HG03103 (cell line): ENCODE results near the gene ULK4.
"Not testable (repeated sequence)": the region's sequence is repeated elsewhere in the genome, so short reads cannot be mapped to it uniquely, and the experiment has no call there.

Source experiments
- ATAC-seq: cut with Tn5 transposase; IDR thresholded peaks from one replicate; pipeline ENCODE4 v1.9.1; 2021; ENCODE audit warnings: low read depth; ENCODE audit not compliant: unreplicated experiment

The ULK4 gene

DNA sequence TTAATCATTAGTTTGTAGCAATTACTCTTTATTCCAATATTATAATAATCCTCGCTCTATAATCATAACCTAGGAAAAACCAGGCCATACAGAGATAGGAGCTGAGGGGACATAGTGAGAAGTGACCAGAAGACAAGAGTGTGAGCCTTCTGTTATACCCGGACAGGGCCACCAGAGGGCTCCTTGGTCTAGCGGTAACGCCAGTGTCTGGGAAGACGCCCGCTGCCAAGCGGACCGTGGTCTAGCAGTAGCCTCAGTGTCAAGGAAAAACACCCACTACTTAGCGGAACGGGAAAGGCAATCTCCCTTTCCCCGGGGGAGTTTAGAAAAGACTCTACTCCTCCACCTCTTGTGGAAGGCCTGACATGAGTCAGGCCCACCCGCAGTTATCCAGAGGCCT lies 266.1 kb downstream of the ULK4 start:
- not testable (repeated sequence) for ATAC-seq

DNA sequence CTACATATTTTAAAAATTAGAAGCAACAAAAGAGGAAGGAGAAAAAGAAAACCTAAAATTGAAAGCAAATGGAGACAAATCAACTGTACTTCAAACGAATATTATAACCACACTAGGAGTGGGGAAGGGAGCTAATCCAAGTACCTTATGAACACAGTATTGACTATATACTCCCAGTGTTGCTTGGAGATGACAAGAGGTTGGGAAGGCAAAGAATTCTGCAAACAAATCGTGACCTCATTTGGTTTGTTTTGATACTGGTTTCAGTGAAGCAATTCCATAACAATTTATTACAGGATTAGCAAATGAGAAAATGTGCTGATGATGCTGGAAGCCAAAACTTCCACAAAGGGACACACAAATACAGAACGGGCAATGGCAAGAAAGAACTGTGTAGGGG lies 268.1 kb downstream of the ULK4 start:
- no peak for ATAC-seq

DNA sequence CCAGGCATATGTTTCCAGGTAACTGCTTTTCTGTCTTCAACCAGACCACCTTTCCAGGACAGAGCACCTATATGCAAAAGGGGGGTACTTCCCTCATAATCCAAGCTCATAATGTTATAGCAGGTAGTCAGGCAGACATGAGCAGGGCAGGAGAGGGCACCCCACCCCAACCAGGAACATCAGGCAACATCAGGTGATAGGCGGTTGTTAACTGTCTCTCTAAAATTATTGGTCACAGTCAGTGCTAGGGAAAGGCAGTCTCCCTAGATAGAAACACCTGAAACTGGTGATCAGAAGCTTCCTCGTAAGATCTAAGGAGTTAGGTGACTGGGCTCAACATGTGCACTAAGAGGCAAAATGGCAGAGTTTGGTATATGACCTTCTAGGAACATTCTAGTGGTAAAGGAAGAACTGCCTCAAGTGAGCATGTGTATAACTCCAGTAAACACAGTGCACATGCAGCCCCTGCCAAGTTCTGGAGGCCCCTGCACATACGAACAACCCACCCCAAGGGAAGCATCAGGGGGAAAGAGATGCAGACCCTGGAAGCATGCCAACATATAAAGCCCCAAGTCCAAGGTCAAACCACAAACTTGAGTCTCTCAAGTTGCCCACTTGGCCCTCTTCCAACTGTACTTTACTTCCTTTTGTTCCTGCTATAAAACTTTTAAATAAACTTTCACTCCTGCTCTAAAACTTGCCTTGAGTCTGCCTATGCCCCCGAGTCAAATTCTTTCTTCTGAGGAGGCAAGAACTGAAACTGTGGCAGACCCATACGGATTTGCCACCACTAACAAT lies 270.9 kb downstream of the ULK4 start:
- no peak for ATAC-seq

DNA sequence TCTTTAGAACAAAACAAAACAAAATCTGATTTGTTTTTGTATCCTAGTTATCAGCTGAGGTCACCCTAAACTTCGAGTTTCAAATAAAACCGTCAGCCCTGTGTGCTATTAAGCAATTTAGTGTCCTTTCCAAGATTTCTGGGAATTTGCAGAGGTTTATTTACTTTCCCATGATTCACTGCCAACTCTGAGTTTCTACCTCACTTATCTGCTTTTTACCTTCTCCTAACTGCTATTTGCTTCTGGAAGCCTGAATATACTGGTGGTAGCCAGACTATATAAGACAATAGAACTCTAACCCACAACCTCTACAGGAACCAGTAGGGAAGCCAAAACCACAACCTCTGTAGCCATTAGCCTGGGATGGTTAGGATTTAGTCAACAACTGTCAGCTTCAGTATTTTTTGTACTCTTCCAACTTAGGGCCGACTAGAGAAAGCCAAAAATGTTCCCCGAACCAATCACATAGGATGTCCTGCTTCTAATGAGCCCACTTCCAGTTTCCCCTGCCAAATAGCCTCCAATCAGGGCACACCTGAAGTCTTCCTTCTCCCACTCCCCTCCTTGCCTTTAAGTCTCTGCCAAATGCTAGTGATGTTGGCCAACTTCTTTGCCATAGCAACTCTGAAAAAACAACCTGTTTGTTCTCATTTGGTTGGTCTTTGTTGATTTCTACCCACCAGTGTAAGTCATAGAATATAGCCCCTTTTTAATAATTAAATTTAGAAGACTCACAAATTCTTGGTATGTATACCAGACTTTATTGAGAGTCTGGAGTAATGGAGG lies 273.1 kb downstream of the ULK4 start:
- no peak for ATAC-seq

DNA sequence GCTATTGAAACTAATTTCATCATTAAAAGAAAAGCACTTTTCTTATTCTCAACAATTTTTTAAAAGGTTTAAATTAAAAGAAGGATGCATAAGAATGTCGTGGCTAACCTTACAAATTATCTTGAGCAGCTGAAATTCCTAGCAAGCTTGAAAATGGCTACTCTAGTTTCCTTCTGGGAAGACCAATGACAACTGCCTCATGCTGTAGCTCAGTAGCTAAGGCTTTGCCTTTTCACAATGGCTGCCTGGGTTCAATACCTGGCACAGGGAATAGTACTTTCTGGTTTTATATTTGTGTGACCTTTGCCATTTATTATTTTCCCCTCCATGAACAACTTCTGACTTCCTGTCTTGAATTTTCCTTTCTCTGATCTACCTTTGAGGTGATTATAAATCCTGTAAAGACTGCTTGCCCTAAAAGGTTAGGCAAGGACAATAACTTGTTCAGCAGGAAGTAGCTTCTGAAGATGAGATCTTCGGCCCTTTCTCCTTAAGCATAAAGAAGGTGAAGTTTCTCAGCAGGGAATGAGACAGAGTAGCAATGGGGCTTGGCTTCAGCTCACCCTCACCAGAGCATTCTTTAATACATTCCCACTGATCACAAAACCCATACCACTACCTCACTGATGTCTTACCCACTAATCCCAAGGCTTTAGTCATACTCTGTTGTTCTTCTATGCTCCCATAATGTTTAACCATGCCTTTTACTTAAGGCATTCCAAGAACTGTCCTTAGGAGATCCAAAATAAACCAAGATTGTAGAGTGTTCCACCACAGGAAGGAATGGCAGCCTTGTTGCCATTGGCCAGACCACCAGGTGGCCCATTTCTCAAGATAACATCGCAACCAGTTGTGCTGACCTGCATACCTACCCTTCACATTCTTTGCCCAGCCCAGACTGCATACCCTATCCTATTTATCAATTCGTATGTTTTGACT lies 276.8 kb downstream of the ULK4 start:
- no peak for ATAC-seq

DNA sequence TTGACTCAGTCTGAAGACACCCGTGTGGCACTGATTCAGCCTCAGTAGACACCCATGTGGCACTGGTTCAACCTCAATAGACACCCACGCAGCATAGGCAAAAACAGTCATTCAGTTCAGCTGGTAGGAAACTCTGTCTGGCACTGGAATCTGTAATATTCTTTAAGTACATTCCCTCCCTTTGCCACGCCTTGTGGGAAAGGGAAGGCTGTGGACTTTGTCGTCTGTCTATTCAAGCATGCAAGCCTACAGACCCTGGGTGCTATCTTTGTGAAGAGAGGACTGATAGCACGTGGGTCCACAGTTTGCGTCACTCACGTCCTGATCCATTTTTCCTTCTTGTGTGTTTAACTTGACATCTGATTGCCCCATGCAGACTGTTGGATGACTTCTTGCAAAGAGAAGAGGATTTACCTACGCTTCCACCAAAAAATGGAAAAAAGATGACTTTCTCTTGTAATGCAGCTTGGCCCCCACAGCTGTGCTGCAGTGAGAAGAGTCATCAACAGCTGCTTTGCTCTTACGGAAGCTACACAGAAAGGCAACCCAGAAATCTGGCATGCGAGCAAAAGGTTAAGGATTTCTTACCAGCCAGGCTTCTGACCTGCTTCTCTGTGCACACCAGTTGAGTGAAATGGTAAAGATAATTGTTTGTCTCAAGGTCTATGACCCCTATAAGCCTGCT lies 278.1 kb downstream of the ULK4 start:
- ATAC-seq, result no peak

DNA sequence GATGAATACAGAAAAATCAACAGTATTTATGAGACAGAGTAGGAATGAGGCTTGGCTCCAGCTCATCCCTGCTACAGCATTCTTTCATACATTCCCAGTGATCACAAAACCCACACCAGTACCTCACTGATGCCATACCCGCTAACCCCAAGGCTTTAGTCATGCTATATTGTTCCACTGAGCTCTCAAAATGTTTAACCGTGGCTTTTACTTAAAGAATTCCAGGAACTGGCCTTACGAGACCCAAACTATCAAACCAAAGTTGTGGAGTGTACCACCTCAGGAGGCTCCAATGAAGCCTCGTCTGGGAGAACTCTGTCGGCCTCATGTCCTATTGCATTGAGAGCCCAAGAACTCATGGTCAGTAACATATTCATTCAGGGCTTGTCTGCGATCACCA lies 278.9 kb downstream of the ULK4 start:
- ATAC-seq, result no peak

DNA sequence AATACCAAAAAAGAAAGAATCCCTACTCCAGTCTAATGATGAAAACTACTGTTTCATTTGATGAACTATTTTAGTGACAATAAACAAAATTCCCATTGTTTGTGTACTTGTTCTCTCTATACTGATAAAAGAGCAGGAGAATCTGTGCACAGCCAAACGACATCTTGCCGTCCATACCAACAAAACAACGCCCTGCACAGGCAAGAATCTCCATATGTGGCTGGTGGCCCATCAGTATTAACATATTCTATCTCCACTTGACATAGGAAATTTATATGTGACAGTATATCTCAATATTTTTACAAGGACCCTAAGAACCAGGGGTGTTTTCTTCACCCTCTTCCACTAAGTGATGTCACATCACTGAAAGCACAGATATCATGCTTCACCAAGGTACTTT lies 279.5 kb downstream of the ULK4 start:
- ATAC-seq, result no peak

DNA sequence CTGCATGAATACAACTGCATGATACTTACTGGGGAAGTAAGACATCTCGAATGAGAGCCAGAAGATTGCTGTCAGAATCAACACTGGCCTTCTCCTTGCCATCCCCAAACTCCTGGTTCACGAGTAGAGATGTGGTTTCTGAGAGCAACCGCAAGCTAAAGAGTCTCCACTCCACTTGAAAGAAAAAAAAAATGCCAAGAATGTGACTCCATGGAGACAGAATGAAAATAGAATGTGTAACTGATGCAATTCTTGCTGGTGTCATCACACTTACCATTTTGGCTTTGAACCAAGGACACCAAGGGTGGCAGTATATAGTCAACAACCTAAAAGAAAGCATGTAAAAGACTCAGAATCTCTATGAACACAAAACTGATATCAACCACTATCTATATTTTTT lies 280.4 kb downstream of the ULK4 start:
- no peak for ATAC-seq

DNA sequence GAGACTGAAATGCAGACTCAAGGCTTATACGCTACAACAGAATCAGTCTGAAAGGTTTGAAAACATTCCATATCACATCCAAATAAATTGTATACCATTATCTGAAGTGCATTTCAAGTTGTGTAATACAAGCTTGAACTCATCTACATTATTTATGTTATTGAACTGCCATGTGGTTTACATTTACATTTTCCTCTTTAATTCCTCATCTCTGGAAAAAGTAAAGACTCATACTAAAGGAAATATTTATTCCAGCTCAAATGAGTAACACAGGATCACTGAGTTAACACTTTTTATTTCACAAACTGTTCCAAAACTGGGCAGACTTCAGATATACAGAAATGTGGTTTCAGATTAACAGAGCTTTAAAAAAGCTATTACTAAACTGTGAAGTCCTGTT lies 282.5 kb downstream of the ULK4 start:
- no peak for ATAC-seq

DNA sequence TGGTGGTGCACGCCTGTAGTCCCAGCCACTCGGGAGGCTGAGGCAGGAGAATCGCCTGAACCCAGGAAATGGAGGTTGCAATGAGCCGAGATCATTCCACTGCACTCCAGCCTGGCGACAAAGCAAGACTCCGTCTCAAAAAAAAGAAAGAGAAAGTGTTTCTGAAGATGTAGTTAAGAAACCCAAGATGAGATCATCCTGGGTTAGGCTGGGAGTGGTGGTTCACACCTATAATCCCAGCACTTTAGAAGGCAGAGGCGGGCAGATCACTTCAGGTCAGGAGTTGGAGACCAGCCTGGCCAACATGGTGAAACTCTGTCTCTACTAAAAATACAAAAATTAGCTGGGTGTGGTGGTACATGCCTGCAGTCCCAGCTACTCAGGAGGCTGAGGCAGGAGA lies 286.8 kb downstream of the ULK4 start:
- ATAC-seq, result not testable (repeated sequence)

DNA sequence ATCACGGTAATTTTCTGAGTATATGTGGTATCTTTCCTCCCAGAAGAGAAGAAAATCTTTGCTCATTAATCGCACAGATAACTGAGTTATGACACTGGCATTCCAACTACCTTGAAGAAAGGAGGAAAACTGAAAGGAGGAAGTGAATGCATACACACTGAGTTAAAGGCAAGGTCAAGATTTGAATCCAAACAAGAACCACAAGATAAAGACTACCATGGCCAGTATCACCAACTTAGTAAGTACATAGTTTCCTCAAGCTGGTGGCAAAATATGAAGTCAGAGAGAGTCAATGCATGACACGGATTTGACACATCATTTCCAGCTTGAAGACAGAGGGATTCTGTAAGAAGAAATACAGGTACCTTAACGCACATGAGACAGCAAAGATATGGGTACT lies 287.5 kb downstream of the ULK4 start:
- no peak for ATAC-seq

DNA sequence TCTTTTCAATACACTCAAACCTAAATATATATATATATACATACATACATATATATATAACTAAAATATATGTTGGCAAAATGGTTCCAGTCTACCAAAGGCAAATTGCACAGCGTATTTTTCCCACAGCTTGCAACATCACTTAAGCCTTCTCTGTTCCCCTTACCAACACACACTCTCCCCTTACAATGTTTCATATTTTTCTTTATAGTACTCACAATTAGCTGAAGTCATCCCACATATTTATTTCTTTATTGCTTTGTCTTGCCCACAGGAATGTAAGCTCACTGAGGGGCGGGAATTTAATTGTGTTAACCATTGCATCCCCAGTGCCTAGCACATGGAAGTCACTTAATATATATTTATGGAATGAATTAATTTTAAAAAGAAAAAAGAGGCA lies 288.3 kb downstream of the ULK4 start:
- no peak for ATAC-seq

DNA sequence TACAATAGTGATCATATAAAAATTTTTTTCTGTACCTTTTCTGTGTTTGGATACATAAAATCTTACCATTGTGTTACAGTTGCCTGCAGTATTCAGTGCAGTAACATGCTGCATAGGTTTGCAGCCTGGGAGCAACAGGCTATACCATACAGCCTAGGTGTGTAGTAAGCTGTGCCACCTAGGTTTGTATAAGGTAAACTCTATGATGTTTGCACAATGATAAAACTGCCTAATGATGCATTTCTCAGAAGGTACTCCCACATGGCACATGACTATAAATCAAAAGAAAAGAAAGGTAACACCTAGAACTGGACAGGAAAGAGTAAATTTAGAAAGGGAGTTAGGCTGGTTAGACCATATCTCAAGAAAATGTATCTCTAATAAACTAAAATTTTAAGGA lies 293.5 kb downstream of the ULK4 start:
- ATAC-seq, result no peak

DNA sequence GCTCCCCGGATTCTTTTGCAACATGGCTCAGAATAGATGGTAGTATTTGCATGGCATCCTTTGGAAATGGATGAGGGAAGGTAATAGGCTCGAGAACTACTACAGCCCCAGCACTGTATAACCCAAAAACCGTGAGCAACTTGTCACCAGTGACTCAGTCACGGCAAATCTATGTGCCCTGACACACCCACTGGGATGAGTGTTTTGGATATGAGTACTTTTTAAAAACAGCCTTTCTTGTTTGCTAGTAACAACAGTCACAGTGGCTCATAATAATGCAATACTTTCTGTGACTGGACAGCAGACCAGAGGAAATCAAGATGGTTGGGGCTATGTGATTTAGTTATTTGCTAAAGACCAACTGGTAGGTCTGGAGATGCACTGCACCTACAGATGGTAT lies 299.6 kb downstream of the ULK4 start:
- ATAC-seq, result no peak

DNA sequence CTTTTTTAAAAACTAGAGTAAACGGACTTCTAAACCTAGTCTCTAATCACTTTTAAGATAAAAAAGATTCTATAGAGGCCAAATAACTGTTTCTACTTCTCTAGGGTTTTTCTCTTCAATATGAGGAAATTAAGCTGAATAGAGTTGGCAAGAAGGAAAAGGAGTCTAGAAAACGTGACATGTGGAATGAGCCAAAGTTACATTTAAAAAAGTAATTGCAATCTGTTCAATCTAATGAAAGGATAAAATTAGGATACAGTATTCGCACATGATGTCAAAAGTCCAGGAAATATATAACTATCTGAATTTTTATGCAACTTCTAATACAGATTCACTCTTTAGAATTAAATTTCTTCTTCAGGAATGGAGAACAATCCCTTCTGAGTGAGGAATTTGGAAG lies 300.1 kb downstream of the ULK4 start:
- ATAC-seq, result no peak

DNA sequence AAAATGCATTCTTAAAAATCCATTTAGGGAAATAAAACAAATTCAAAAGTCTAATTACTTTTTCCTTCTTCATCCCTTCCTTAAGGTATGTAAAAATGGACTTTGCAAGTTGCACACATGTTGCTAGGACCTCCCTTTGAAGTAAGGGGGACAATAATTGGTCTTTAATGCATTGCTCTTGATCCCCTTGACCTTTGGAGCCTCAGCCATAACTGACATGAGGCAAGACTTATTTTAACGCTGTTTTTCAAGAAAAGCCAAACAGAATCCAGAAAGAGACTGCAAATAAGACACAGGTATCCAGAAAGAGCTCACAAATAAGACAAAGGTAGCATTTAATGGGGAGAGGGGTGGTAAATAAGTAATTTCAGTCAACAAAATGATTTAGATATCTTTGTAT lies 301.4 kb downstream of the ULK4 start:
- ATAC-seq, result no peak

DNA sequence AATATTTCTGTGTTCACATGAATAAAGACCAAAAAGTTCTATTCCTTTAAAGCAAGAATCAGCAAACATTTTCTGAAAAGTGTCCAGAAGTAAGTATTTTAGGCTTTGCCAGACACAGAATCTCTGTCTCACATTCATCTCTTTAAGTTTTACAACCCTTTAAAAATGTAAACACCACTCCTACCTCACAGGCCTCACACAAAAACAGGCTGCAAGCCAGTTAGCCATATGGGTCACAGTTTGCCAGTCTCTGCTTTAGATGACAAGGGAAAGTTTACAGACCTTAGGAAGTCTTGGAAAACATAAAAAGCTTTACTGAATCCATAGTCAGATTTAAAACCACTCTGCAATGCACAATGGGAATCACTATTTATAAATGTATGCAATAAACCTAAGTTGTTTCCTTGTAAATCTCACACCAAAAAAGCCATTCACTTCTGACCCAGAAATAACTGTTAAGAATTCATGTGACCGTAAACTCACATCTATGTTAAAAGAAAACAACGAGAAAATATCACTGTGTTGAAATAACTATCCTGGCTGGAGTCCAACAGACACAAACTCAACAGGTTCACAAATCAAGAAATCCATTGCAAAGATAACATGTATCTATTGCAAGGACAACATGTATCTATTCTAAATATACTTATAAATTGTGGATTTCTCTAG lies 308.2 kb downstream of the ULK4 start:
- no peak for ATAC-seq

DNA sequence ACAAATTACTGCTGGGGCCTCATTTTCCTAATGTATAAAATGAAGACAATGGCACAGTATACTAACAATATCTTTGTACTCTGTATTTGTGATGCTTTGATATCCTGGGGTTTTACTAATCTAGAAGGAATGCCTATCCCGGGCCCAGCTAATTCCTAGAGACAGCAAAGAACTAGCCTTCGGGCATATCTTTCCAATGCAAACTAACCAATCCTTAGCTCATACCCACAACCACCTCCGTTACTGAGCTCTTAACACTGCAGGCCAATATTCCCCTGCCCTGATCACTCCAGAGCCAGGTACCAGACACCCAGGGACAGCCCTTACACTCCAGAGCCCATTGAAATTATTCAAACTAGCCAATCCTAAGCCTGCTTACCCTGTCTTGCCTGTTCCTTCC lies 309.0 kb downstream of the ULK4 start:
- ATAC-seq, result no peak

DNA sequence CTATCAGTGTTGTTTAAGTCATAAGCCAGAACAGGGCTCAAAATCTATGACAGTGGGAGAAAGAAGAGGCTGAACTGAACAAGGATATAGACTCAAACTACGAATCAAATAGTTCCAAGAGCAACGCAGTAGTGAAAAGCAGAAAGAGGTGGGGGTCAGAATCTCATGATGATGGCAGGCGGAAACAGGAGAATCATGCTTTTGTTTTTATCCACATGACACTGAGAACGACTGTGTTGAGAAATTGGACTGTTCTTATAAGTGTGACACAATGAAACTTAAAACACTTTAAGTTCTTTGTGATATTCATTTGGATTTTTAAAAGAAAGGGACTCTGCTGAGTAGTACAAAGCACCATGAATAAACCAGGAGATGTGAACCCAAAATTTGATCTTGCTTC lies 309.4 kb downstream of the ULK4 start:
- no peak for ATAC-seq
